ENCODE results near the gene E2F4.

Gene E2F4

GRCh38 chr16:67191995-67192681 is at the start of gene E2F4:
Gene E2F4, plus strand, starts transcription at chr16:67192155. Its CDS starts 73 bp downstream, at chr16:67192228.
- peak; percentile 70 for DNase-seq (ENCODE audit: low read depth, low spot score)

GRCh38 chr16:67142342-67142741 is 49.6 kb upstream of the E2F4 start:
- DNase-seq (ENCODE audit: low read depth, low spot score): no peak

- DNase-seq (ENCODE audit: low read depth, low spot score): no peak
Measured at GRCh38 chr16:67144943-67145342, 47.0 kb upstream of the E2F4 start.

- DNase-seq (ENCODE audit: low read depth, low spot score): no peak
Measured at GRCh38 chr16:67145746-67146145, 46.2 kb upstream of the E2F4 start.

- DNase-seq (ENCODE audit: low read depth, low spot score): no peak
Measured at GRCh38 chr16:67146523-67147357, 45.2 kb upstream of the E2F4 start.

- no peak for DNase-seq (ENCODE audit: low read depth, low spot score)
Measured at GRCh38 chr16:67147437-67148140, 44.4 kb upstream of the E2F4 start.

GRCh38 chr16:67148221-67148620 is 43.7 kb upstream of the E2F4 start:
- no peak for DNase-seq (ENCODE audit: low read depth, low spot score)

- no peak for DNase-seq (ENCODE audit: low read depth, low spot score)
Measured at GRCh38 chr16:67148656-67149275, 43.2 kb upstream of the E2F4 start.

- DNase-seq (ENCODE audit: low read depth, low spot score): no peak
Measured at GRCh38 chr16:67149276-67150046, 42.5 kb upstream of the E2F4 start.

- no peak for DNase-seq (ENCODE audit: low read depth, low spot score)
Measured at GRCh38 chr16:67150047-67150832, 41.7 kb upstream of the E2F4 start.

GRCh38 chr16:67150833-67151396 is 41.0 kb upstream of the E2F4 start, which contains the start of gene B3GNT9:
Gene B3GNT9, minus strand, starts transcription at chr16:67150998. Its CDS starts 513 bp downstream, at chr16:67150485.
- no peak for DNase-seq (ENCODE audit: low read depth, low spot score)

GRCh38 chr16:67151431-67152097 is 40.4 kb upstream of the E2F4 start:
- DNase-seq (ENCODE audit: low read depth, low spot score): no peak

- DNase-seq (ENCODE audit: low read depth, low spot score): no peak
Measured at GRCh38 chr16:67154578-67155294, 37.2 kb upstream of the E2F4 start.

- DNase-seq (ENCODE audit: low read depth, low spot score): peak; percentile 39
Measured at GRCh38 chr16:67155295-67156142, 36.4 kb upstream of the E2F4 start.

- DNase-seq (ENCODE audit: low read depth, low spot score): no peak
Measured at GRCh38 chr16:67156143-67156844, 35.7 kb upstream of the E2F4 start.

- DNase-seq (ENCODE audit: low read depth, low spot score): no peak
Measured at GRCh38 chr16:67157106-67157748, 34.7 kb upstream of the E2F4 start.
